ENCODE measurements around the gene HERPUD2. TPM values are rescaled to one million over a fixed set of nuclear protein-coding genes. Genes with fewer than 3 reads are reported as not detected.
"Not testable (repeated sequence)": the region's sequence is repeated elsewhere in the genome, so short reads cannot be mapped to it uniquely, and the experiment has no call there.

The HERPUD2 gene
- total RNA-seq, 1 donor from 2014 or later: 17.9 TPM

DNA sequence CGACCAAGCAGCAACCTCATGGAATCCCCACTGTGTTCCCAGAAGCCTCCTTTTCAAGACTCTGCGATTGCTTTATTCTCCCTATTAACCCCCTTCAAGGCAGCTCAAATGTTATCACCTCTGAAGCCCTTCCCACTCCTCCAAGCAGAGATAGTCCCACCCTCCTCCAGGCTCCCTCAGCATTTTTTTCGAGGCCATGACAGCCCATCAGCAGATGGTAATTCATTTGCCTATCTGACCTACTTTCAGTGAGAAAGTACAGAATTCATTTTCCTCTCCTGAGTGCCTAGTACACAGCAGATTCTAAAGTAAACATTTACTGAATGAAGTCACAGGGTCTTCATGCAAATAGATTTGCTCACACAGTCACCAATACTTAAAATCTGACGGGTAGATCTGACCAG lies 47.8 kb downstream of the HERPUD2 start:
- DNase-seq (ENCODE audit: missing footprints) (no peak), ATAC-seq (peak; percentile 77)
- intact Hi-C loops (cut with DNase I): loop anchor here (5.0 kb wide), 1 partner anchor 45 kb away; no protein-coding TSS in a partner anchor

DNA sequence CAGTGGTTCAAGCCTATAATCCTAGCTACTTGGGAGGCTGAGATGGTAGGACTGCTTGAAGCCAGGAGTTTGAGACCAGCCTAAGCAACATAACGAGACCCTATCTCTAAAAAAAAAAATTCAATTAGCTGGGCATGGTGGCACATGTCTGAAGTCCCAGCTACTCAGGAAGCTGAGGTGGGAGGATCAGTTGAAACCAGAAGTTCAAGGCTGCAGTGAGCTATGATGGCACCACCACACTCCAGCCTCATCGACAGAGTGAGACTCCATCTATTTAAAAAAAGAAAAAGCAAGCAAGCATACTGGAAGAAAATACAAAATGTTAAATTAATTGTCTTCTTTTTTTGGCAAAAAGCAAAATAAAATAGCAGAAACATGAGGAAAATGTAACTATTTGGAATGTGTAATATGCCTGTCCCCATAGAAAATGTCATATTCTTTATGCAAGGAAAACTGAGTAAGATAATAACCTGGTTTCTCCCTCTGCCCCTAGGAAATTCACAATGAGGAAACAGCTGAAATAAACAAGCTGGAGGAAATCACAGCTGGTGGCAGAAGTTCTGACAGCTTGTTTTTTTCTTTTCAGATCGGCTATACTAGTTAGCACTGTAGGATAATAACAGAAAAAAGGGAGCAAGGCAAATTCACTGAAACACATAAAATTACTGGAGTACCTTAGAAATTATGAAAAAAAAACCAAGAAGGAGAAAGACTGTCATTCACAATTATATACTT lies 48.5 kb downstream of the HERPUD2 start:
- no peak for DNase-seq (ENCODE audit: missing footprints)
- peak; percentile 54 for ATAC-seq
- intact Hi-C loops (cut with DNase I): loop anchor here (5.0 kb wide), 1 partner anchor 46 kb away; no protein-coding TSS in a partner anchor

DNA sequence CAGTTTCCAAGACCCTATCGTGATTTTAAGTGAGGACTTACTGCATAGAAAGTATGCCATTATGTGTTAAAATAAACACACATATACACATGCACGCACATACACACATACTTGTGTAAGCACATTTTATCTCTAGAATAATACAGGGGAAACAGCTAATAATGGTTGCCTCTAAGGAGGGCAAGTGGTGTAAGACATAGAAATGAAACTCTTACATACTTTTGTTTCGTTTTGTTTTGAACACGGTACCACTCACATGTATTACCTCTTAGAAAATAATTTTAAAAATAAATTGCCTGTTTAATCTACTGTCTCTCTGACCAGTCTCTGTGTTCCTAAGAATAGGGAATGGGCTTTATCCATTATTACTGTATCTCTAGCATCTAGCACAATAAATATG lies 49.2 kb downstream of the HERPUD2 start:
- ATAC-seq: no peak
- intact Hi-C loops (cut with DNase I): loop anchor here (5.0 kb wide), 1 partner anchor 47 kb away; no protein-coding TSS in a partner anchor

DNA sequence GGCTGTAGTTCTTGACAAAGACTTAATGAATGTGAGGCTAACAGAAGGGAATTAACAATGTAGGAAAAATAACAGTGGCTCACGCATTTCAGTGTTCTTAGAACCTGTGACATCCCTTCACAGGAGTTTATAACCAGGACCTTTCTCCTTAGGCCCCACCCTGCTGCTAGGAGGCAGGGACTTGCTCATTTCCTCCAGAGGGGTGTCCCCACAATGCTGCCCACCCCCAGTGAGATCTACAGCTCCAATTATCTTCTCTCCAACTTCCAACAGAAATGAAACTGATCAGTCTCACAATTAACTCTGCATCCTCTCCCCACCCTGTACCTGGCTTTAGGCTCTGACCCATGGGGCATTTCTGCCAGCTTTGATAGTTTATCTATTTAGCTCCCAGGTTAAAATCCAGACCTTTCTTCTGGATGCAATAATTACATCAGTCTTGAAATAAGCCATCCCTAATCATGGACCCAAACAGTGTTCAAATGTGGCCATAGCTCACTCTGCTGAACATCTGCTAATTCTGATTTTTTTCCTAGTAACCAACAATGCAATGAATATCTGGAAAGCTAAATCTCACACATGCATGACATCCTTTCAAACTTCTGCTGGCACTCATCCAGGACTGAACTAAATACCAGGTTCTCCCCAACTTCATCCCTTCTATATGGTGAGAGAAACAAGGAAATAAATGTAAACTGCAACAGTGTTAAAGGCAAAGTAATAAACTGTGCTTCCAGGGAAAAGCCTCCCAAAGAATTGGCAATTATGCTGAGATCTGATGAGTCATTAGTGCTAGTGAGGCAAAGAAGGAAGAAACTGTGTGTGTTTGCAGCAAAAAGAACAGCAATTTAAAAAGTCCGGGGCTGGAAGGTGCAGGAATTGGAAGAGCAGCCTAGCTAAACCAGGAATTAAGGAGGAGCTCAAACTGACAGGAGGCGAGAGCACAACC lies 64.6 kb downstream of the HERPUD2 start:
- DNase-seq (ENCODE audit: missing footprints): no peak
- intact Hi-C loops (cut with DNase I): no loop called here
- ATAC-seq: no peak

More for the DNA sequence above, 49.2 kb downstream of the HERPUD2 start:
- no peak for DNase-seq (ENCODE audit: missing footprints)

DNA sequence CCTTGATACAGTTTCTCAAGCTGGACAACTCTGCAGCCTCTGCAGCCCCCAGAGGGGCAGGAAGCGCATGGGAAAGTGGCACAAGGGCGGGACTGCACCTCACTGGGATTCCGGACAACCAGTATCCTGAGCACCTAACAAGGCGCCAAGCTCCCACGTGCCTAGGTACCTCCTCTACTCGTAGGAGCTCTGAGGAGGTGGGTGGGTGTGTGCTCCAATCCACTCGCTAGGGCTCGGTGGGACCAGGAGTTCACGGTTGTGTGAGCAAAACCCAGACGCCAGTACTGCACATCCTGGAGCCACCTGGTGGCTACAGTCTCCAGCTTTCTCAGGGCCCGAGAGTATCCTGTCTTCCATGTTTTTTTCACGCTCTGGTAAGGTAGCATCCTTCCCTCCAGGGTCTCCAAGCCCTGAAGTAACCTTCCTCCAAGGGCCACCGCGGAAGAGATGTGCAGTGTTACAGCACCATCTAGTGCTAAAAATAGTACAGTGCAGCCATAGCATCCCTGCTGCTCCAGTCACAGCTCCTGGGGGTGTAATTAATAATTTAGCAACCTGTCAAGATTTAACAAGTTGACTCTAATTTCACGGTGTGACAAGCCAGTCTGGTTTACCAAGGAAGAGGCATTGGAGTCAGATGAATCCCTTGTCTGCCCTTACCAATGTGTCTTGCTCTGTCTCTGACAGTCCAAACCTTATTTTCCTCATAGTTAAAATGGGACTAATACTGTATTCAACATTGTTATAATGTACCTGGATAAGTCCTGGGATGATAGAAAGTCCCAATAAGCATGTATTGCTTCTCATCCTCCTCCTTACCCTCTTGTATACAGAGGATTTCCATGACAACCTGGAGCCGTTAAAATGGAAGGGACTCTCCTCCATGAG lies 70.4 kb downstream of the HERPUD2 start:
- DNase-seq (ENCODE audit: missing footprints): no peak

DNA sequence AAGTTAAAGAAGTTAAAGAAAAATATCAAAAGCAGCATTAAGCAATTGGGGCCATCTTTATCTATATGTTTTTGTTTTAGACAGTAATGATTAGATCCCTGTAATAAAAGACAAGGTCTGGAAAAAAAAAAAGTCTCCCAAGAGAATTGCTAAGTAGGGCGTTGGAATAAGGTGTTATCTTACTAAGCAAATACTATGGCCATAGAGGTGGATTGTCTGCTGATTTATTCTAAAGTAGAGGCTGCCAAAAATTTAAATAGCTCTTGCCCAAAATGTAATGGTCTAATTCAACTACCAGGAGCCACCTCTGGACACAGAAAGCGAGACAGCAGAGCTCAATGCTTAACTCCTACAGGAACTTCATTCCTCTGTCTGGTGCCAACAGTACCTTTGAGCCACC lies 71.6 kb downstream of the HERPUD2 start:
- intact Hi-C loops (cut with DNase I): loop anchor here (10.0 kb wide), 1 partner anchor 549 kb away; no protein-coding TSS in a partner anchor
- DNase-seq (ENCODE audit: missing footprints): no peak
- no peak for ATAC-seq

More for the DNA sequence above, 70.4 kb downstream of the HERPUD2 start:
- ATAC-seq: peak; percentile 80
- intact Hi-C loops (cut with DNase I): loop anchor here (10.0 kb wide), 1 partner anchor 550 kb away; no protein-coding TSS in a partner anchor

DNA sequence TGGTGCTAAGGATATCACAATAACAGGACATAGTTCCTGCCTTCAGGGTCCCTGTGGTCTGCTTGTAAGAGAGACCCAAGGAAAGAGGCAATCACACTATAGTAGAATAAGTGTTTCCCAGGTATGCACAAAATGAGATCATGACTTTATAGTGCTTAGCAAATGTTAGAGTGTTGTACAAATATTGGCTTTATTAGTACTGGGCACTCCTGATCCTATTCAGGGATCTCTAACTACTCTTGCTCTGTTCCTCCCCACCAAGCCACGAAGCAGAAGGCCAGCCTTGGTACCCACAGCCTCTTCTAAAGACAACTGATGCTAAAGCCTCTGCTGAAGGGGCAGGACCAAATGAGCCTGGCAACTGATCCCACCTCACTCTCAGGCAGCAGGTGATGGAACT lies 75.1 kb downstream of the HERPUD2 start:
- intact Hi-C loops (cut with DNase I): loop anchor here (10.0 kb wide), 1 partner anchor 545 kb away; no protein-coding TSS in a partner anchor
- ATAC-seq (no peak), DNase-seq (ENCODE audit: missing footprints) (no peak)

DNA sequence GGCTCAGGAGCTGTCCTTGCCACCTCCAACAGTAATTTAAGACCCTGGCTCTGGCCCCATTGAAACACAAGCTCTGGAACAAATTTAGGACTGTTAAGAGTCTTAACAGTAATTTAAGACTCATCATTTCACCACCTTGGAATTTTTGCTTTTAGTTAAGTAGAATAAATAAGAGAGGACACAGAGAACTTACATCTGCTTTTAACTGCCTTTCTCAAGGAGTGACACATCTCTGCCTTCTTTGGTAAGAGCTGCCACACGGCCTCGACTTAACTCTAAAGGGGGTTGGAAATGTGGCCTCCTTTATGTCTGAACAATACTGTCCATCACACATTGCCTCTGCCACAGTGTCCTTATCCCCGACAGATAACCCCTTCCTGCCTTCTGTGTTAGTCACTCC lies 77.9 kb downstream of the HERPUD2 start:
- DNase-seq (ENCODE audit: missing footprints) (no peak), ATAC-seq (no peak)
- intact Hi-C loops (cut with DNase I): no loop called here

DNA sequence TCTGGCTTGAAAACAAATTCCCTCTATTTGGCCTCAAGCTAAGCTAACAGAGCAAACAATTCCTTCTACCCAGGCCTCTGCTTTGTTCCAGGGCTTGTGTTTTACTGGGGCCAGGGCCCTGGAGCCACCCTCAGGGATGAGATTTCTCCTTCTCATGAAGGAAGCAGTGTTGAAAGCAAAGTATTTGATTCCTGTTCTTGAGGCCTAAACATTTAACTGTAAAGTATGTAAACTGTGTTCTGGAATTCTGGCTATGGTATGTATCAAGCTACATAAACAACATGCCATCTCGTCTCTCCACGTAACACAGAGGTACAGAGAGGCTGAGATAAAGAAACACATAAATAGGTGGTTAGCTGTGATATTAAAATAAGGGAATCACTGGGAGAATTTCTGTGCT lies 81.8 kb downstream of the HERPUD2 start:
- intact Hi-C loops (cut with DNase I): no loop called here
- ATAC-seq: no peak
- DNase-seq (ENCODE audit: missing footprints): no peak

DNA sequence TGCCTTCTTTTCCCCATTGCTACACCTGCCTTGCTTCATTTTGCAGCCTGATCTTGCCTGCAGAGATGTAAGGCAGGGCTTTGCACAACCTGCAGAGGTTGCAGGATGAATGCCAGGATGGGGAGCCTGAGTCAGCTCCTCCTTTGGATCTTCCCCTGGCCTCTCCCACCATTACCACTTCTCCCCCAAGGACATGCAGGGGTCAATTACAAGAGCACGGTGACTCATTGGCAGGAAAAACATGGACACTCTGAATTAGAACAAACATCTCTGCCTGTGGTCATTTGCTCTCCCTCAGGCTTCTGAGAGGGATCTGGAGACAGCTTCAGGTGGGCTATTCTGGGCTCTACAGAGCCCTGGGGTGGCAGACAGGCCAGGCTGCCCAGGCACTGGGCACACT lies 89.2 kb downstream of the HERPUD2 start:
- intact Hi-C loops (cut with DNase I): no loop called here
- ATAC-seq: no peak
- no peak for DNase-seq (ENCODE audit: missing footprints)

DNA sequence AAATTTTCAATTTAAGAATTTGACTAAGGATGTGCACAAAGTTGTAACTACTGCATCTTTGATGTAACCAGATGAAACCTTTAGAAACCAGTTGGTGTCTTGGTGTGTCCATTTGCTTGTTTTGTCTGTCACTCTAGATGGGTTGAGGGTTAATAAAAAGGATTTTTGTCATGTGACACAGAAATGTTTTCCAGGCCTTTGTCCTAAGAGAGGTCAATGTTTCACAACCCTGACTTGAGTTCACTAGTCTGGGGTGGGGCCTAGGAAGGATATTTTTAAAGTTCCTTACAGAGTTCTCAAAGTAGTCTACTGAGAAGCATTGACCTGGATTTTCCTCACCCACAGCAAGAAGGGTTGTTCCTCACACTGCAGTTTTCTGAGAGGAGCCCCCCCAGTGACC lies 90.3 kb downstream of the HERPUD2 start:
- DNase-seq (ENCODE audit: missing footprints) (no peak), ATAC-seq (no peak)
- intact Hi-C loops (cut with DNase I): no loop called here

DNA sequence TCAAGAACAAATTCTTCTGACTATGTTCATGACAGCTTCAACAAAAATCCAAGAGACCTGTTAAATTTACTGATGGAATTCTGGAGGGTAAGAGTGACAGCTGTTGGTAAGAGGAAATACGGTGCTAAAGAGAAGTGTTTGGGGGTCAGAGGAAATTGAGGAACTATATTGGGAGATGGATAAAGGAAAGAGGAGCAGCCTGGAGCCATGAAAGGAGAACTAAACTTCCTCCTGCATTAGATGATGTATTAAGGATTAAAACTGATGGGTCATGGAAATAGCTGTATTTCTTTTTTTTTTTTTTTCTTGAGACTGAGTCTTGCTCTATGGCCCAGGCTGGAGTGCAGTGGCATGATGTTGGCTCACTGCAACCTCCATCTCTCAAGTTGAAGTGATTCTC lies 95.3 kb downstream of the HERPUD2 start:
- DNase-seq (ENCODE audit: missing footprints) (no peak), ATAC-seq (no peak)
- intact Hi-C loops (cut with DNase I): no loop called here

DNA sequence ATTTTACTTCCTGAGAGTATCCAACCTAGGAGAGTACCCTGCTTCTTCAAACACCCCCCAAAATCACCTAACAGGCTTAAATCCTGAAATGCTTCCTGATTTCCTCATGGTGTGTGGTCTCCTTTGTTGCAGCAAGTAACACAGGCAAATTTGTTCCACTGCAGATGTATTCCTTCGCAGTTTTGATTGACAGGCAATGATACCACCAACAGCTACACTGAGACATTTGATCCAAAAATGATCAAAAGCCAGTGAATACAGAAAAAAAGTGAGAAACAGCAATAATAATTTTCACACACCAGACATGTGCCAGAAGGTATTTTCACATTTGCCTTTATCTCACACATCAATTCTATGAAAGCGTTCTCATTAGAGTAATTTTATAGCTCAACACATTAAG lies 95.9 kb downstream of the HERPUD2 start:
- no peak for ATAC-seq

DNA sequence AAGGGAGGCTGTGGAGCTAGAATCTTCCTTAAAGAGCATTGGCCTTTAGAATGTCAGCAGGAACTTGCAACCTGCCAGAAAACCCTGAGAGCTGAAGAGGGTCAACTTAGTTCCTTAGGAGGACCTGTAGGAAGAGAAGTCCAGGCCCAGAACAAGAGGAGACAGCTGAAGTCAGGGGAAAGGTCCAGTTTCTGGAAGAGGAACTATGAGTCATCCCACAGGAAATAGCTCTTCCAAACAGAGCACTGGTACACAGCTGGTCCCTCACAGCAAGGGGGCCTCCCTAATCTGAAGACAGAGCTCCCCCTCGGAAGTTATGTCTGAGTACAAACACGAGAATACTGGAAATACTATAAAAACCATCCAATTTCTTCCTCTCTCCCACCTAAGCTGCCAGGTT lies 98.9 kb downstream of the HERPUD2 start:
- DNase-seq (ENCODE audit: missing footprints) (no peak), ATAC-seq (peak; percentile 88)
- intact Hi-C loops (cut with DNase I): no loop called here

More for the DNA sequence above, 95.9 kb downstream of the HERPUD2 start:
- intact Hi-C loops (cut with DNase I): no loop called here
- DNase-seq (ENCODE audit: missing footprints): no peak

DNA sequence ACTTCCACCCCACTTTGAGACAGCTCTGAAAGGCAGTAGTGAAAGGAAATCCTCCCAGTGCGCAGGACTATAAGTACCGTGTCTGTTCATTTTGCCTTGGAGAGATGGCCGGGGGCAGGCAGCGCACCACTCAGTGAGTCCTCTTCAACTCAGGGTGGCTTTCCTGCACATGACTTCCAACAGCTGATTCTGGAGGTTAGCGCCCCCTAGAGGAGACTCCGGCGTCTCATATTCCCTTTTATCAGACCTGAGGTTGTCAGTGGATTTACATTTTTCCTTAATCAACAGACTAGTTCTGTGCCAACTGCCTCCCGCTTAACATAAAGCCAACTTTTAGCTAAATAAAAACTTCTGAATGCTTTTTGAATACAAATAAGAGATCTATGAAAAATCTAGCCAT lies 101.0 kb downstream of the HERPUD2 start:
- DNase-seq (ENCODE audit: missing footprints): no peak
- intact Hi-C loops (cut with DNase I): no loop called here
- no peak for ATAC-seq

DNA sequence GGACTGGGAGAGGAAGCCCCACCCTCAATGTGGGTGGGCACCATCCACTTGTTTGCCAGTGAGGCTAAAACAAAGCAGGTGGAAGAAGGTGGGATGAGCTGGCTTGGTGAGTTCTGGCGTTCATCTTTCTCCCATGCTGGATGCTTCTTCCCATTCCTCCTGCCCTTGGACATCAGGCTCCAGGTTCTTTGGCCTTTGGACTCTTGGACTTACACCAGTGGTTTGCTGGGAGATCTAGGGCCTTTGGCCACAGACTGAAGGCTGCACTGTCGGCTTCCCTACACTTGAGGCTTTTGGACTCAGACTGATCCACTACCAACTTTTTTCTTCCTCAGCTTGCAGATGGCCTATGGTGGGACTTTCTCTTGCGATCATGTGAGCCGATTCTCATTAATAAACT lies 106.3 kb downstream of the HERPUD2 start:
- ATAC-seq: no peak
- intact Hi-C loops (cut with DNase I): no loop called here
- DNase-seq (ENCODE audit: missing footprints): no peak

DNA sequence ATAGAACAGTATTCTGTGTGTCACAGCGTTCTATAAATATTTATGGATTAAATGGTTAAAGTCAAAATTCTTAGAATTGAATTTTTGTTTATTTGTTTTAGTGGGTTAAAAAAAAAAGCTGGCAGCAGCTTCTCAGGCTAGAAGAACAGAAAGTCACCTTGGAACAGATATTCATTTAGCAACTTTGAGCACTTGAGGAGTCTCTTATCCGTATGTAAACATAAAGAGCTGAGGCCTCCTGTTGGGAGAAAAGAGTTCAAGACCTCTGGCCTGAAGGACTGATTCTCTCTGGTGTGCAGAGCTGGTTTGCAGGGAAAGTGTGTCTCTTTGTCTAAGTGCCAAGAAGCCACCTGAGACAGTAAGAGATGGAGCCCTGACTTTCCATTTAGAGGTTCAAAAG lies 109.9 kb downstream of the HERPUD2 start:
- DNase-seq (ENCODE audit: missing footprints): no peak
- ATAC-seq: no peak
- intact Hi-C loops (cut with DNase I): no loop called here

DNA sequence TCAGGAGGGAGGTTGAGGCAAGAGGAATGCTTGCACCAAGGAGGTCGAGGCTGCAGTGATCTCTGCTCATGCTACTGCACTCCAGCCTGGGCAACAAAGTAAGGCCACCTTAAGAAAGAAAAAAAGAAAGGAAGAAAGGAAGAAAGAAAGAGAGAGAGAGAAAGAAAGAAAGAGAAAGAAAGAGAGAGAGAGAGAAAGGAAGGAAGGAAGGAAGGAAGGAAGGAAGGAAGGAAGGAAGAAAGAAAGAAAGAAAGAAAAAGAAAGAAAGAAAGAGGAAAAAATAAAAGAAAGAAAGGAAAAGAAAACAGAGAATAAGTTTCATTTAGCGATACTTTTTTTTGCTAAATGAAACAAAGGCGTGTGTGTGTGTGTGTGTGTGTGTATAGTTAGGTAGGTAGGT lies 110.4 kb downstream of the HERPUD2 start:
- intact Hi-C loops (cut with DNase I); ATAC-seq; DNase-seq (ENCODE audit: missing footprints): not testable (repeated sequence)
